Activated T-cell treated with anti-CD3 and anti-CD28 coated beads, Interleukin-2, amount 50 U/mL, for 48 hours (primary cell): Measurements from ENCODE around the gene GPX4.
"Not testable (repeated sequence)": the region's sequence is repeated elsewhere in the genome, so short reads cannot be mapped to it uniquely, and the experiment has no call there.

ENCODE experiments used
- DNase-seq, 2 experiments: peaks; one replicate each; pipeline ENCODE4 v3.0.0-alpha.2; 2020

GPX4 gene

GRCh38 chr19:1103132-1103707, 574 bp upstream of the GPX4 start:
- no peak for DNase-seq

DNA sequence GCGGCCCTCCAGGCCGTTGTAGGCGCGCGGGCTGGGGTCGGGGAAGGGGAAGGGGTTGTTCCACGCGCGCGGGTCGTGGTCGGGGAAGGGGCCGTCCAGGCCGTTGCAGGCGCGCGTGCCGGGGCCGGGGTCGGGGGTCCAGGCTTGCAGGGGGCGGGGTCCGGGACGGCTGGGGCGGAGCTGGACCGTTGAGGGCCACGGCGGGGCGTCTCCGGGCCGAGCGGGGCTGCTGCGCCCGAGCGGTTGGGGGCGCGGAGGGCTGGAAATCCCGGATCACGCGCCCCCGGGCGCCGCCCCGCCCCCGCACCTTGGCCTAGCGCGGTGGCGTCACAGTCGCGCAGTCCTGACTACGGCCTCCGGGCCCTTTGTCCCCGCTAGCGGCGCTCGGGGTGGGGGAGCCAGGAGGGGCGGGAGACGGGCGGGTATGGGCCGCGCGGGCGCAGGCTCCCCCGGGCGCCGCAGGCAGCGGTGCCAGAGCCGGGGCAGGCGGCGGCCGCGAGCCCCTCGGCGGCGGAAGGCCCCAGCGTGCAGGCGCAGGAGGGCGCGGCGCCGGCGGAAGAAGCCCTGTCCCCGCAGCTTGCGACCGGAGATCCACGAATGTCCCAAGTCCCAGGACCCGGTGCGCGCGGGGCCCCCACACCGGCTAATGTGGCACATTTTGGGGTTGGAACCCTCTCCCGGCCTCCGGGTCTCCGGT, 665 bp downstream of the GPX4 start:
- peak; percentile 81 to 86 for DNase-seq

DNA sequence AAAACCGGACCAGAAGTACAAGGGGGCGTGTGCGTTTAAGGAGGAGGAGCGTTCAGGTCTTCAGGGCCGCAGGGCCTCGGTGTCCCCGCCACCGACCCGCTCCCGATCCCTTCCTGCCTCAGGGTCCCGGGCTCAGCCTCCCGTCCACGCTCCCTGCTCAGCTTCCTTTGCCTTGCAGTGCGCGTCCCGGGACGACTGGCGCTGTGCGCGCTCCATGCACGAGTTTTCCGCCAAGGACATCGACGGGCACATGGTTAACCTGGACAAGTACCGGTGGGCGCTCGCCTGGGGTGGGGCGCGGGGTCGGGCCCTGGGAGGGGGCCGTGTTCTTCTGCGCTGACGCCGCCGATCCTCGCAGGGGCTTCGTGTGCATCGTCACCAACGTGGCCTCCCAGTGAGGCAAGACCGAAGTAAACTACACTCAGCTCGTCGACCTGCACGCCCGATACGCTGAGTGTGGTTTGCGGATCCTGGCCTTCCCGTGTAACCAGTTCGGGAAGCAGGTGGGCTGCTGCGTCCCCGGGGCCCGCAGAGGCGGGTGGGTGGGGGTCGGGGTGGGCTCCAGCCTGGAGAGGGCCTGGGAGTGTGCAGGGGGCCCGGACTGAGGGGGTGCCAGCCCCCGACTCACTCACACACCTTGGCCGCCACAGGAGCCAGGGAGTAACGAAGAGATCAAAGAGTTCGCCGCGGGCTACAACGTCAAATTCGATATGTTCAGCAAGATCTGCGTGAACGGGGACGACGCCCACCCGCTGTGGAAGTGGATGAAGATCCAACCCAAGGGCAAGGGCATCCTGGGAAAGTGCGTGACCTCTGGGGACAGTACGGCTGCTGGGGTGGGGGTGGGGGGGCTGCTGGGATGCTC, 1.4 kb downstream of the GPX4 start:
- no peak for DNase-seq

GRCh38 chr19:1105873-1106840, 2.4 kb downstream of the GPX4 start:
- no peak for DNase-seq

DNA sequence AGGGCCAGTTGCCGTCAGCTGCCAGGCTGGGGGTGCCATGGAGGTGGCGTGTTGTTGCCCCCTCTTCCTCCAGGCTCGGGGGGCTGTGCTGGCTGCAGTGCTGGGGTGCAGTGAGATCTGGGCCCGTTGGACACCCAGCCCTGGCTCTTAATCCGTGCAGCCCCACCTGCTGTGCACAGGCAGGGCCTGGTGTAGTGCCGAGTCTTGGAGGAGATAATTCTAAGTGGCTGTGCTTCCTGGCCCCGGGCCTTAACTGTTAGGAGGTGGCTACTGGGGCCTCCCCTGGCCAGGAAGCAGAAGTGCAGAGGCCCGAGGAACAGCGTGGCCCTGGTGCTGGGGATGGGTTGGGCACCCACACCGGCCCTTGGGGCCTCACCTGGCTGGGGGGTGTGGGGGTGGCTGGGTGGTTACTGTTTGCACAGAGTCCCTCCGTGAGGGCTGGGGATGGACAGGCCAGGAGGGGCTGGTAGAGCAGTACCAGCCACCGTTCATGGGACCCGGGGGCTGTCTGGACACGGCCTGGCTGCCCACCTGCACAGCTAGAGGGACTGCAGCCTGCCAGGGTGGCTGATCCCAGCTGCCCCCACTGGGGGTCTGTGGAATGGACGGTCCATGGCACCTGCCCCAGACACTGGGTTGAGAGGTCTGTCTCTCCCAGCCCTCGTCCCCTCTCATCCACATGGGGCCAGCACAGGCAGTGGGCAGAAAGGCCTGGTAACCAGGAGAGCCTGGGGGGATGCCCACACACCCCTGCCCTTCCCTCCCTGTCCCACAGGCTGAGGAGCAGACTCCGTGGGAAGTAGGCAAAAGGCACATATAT, 3.3 kb downstream of the GPX4 start:
- DNase-seq = no peak

DNA sequence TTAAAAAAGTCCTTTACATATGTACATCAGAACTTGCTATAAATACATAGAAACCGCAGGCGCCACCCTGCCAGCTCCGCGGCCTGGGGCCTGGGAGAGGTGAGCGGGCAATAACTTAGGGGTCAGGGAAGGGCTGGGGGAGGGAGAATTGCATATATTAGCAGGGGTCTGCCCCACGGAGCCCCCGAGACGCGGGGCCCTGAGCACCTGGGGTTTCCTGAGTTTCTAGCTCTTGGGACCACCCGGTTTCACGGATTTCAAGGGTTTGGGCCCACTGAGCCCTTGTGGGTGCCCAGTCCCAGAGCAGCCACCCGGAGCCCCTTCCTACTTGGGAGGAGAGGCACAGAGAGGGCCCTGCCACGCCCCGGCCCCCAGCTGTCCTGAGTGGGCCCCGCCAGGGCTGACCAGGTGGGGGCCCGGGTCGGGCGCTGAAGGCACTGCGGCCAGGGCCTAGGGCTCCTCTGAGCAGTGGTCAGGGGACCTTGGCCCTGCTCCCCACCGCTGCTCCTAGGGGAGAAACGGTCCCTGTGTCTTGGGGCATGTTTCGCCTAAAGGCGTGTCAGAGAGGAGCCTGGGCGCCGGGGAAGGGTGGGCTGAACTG, 4.0 kb downstream of the GPX4 start:
- DNase-seq = no peak

GRCh38 chr19:1108291-1109031, 4.7 kb downstream of the GPX4 start:
- DNase-seq = no peak

DNA sequence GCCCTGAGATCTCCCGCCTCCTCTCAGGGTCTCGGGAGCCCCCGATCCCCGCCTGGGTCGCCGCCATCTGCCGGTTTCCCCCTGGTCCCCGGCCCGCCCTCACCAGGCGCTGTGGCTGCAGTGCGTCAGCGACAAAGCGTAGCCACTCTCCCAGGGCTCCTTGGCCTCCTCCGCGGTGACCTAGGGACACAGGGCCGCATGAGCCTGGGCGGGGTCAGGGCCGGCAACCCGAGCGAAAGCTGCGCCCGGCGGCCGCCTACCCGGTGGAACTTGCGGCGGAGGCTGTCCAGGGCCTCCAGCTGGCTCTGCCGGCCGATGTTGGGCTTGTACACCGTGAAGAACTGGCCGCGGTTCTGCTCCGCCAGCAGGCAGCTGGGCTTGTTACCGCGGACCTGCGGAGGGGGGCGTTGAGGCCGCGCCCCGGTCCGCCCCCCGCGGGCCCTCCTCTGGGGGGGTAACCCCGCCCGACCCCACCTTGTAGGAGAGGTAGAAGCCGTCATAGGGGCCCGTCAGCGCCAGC, 5.3 kb downstream of the GPX4 start:
- no peak for DNase-seq

- no peak for DNase-seq
These were observed 6.2 kb downstream of the GPX4 start for GRCh38 chr19:1109697-1110671.

DNA sequence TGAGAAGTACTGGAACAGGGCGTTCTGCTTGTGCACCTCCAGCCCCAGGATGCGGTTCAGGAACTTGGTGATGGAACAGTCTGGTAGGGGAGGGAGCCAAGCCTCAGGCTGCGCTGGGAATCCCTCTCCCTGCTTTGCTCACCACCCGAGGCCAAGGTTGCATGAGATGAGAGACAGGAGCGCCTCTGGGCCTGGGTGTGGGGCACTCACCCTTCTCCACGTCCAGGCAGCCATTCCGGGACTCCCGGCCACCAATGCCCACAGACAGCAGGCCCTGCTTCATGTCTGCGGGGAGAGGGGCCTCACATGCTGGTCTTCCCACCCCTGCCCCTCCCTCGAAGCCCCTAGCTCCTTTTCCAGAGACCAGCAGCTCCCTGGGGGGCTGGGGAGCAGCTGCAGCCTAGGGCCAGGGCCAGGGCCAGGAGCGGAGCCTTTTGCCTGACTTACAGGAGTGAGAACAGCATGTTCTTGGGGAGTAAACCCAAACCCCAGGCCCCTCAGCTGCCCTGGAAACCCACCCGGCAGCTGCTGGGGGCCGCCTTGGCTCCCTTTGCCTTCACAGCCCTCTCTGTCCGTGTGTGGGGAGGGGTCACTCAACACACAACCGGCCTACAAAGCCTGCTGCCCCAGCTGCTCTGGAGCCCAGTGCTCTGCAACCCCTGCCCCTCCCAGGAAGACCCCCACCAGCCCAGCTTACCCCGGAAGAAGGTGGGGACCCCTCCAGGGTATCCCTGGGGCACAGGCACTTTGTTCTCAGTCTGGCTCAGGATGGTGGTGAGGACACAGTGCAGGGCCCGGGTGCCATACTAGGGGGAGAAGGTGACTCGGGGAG, 7.2 kb downstream of the GPX4 start:
- no peak for DNase-seq

- no peak for DNase-seq
These were observed 8.0 kb downstream of the GPX4 start for GRCh38 chr19:1111641-1112267.

- peak; percentile 51 to 53 for DNase-seq
These were observed 8.7 kb downstream of the GPX4 start for GRCh38 chr19:1112268-1113029.

GRCh38 chr19:1113030-1113985, 9.5 kb downstream of the GPX4 start:
- peak; percentile 90 to 91 for DNase-seq

- DNase-seq = no peak
These were observed 10.2 kb downstream of the GPX4 start for GRCh38 chr19:1113986-1114483.

- not testable (repeated sequence) for DNase-seq
These were observed 10.9 kb downstream of the GPX4 start for GRCh38 chr19:1114728-1115127.
